ENCODE results near the gene RASAL1. TPM values are rescaled to one million over a fixed set of nuclear protein-coding genes. Genes with fewer than 3 reads are reported as not detected.
A peak's percentile ranks its signal among the peaks of the same experiment; 100 is the strongest.

RASAL1 gene
- total and polyA plus RNA-seq, 9 donors: 0.05 to 5.1 (median 1.1) TPM; not detected in 2

- Histone ChIP-seq H3K36me3 (no peaks in the 10 kb centered on the region), H3K9me3 (peaks cover 0 to 9% of the 10 kb centered on the region in 2 donors), H3K27ac (no peak overlapping the region), H3K4me1 (ENCODE audit: insufficient read depth) (peaks cover 11% of the 10 kb centered on the region), H3K4me3 (no peak overlapping the region), H3K27me3 (no peaks in the 10 kb centered on the region)
- DNase-seq: no peak
- intact Hi-C loops (cut with DNase I): no loop called here
- 87% methylated on average over 3 of the region's 3 CpGs for WGBS, 3 donors
- TF ChIP-seq CTCF (IDR thresholded peaks at IDR 0.05) (no peak), EP300 (IDR thresholded peaks at IDR 0.05) (no peak), POLR2A (IDR thresholded peaks at IDR 0.05) (no peak)
Measured at GRCh38 chr12:113181975-113182374, 46.4 kb upstream of the RASAL1 start.

- no peak overlapping the region for H3K4me3 ChIP-seq
- peaks cover 0 to 9% of the 10 kb centered on the region in 2 donors for H3K9me3 ChIP-seq
- WGBS, 3 donors: 61 to 74% (median 61%) methylated on average over 4 of the region's 4 CpGs
- TF ChIP-seq CTCF (IDR thresholded peaks at IDR 0.05): no peak
- TF ChIP-seq POLR2A (IDR thresholded peaks at IDR 0.05): no peak
- TF ChIP-seq EP300 (IDR thresholded peaks at IDR 0.05): no peak
- no peak for DNase-seq
- H3K27ac ChIP-seq: no peak overlapping the region
- no peaks in the 10 kb centered on the region for H3K36me3 ChIP-seq
- intact Hi-C loops (cut with DNase I): no loop called here
- H3K4me1 ChIP-seq (ENCODE audit: insufficient read depth): peaks cover 4% of the 10 kb centered on the region
- H3K27me3 ChIP-seq: no peaks in the 10 kb centered on the region
Measured at GRCh38 chr12:113180333-113180732, 44.8 kb upstream of the RASAL1 start.

DNA sequence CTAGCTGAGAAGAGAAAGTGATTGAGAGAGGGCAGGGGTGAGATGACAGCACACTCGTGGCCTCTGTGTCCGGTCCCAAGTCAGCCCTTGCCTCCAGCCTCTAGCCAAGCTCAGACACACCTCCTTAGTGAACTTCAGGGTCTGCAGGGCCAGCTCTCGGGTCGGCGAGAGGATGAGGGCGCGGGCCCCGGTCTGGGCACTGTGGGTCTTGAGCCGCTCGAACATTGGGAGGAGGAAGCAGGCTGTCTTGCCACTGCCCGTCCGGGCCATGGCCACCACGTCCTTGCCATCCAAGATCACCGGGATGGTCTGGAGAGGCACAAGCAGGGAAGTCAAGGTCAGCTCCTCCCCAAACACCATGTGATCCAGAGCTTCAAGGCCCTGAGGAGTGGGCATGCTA, 43.5 kb upstream of the RASAL1 start:
- Histone ChIP-seq H3K4me1 (ENCODE audit: insufficient read depth) (peaks cover 4% of the 10 kb centered on the region), H3K27ac (no peak overlapping the region), H3K36me3 (no peaks in the 10 kb centered on the region), H3K4me3 (no peak overlapping the region), H3K9me3 (peaks cover 0 to 9% of the 10 kb centered on the region in 2 donors), H3K27me3 (no peaks in the 10 kb centered on the region)
- intact Hi-C loops (cut with DNase I): loop anchor here in 1 of 4 donors (10.0 kb wide), 1 partner anchor 256 kb away; no protein-coding TSS in a partner anchor
- WGBS, 3 donors: 81 to 90% (median 83%) methylated on average over 14 of the region's 14 CpGs
- no peak for TF ChIP-seq EP300 (IDR thresholded peaks at IDR 0.05)
- no peak for TF ChIP-seq POLR2A (IDR thresholded peaks at IDR 0.05)
- no peak for TF ChIP-seq CTCF (IDR thresholded peaks at IDR 0.05)
- DNase-seq: no peak

DNA sequence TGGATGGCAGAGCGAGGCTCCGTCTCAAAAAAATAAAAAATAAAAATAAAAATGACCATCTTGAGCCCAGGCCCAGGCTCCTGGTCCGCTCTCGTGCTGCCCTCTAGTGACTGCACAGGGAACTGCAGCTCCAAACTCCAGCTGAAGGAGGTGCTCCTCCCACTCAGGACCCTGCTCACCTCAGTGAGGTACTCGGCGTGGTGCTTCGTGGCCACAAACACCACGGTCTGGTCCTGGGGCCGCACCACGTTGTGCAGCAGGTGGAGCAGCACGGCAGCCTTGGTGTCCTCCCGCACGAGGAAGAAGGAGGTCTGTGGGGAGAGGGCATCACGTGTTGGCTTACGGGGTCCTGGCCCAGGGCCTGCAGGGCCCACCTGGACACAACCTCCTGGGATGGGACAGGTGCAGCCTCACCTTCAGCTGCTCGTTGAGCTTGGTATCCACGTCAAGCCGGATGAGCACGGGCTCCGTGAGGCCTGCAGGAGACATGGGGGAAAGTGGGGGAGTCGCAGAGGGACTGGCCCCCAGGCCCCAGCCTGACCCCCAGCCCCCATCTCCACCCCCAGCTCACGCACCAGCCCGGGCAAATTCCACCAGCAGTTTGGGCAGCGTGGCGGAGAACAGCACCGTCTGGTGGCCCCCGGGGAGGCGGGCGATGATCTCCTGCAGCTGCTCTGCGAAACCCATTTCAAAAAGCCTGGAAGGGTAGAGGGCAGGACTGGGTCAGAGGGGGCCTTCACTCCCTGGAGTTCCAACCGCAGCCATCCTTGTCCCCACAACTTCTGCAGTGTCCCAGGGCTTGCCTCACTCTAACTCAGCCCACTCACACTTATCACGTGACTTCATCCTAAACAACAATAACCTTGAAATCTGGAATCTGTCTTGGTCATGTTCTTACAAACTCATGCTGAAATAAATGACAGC, 39.2 kb upstream of the RASAL1 start:
- WGBS, 3 donors: 39 to 46% (median 39%) methylated on average over 31 to 32 of the region's 32 CpGs
- intact Hi-C loops (cut with DNase I): loop anchor here in 2 of 4 donors (5.0 to 10.0 kb wide), 2 partner anchors 122 to 260 kb away; no protein-coding TSS in a partner anchor
- H3K36me3 ChIP-seq: no peaks in the 10 kb centered on the region

More for the DNA sequence above, 39.2 kb upstream of the RASAL1 start:
- Histone ChIP-seq H3K4me3 (no peak overlapping the region), H3K9me3 (peaks cover 0 to 9% of the 10 kb centered on the region in 2 donors), H3K27me3 (no peaks in the 10 kb centered on the region), H3K27ac (no peak overlapping the region), H3K4me1 (ENCODE audit: insufficient read depth) (peaks cover 4% of the 10 kb centered on the region)
- TF ChIP-seq CTCF (IDR thresholded peaks at IDR 0.05): peak; percentile 70 to 82 (median 75)
- TF ChIP-seq POLR2A (IDR thresholded peaks at IDR 0.05): no peak
- TF ChIP-seq EP300 (IDR thresholded peaks at IDR 0.05): no peak
- peak; percentile 51 to 85 (median 76) for DNase-seq
